ENCODE measurements around the gene WDR12. TPM values are rescaled to one million over a fixed set of nuclear protein-coding genes. Genes with fewer than 3 reads are reported as not detected.

Gene WDR12
- total and polyA plus RNA-seq, 2 of the 4 experiments (the other 2 are of a cell fraction) = 8.6 to 17.0 TPM

DNA sequence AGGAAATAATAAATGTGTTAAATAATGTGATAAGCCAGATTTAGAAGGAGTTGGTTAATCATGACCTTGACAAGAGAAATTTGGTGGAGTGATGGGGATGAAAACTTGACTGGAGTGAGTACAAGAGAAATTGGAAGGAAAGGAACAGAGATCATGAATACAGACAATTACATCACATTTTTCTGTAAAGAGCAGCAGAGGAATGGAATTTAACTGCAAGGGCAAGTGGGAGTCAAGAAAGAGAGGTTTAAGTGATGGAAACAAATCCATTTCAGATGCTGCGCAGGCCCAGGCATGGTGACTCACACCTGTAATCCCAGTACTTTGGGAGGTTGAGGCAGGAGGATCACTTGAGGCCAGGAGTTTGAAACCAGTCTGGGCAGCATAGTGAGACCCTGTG lies 86.6 kb downstream of the WDR12 start:
- Histone ChIP-seq H2AFZ (replicated peaks; ENCODE audit: low read length, poor library complexity) (no peak overlapping the region), H4K91ac (ENCODE audit: insufficient read depth, low read depth, low read length) (no peak overlapping the region), H3K27ac (ENCODE audit: insufficient read depth, low read length) (no peak overlapping the region), H3K18ac (ENCODE audit: low read depth, low read length) (no peak overlapping the region), H2BK5ac (ENCODE audit: low read depth, low read length, poor library complexity, severe bottlenecking) (no peak overlapping the region), H3K9me3 (ENCODE audit: control insufficient read depth, insufficient read depth, low read length) (no peaks in the 10 kb centered on the region), H2BK20ac (ENCODE audit: low read depth, low read length) (no peak overlapping the region), H3K56ac (ENCODE audit: extremely low read depth, insufficient read depth, low read length) (no peak overlapping the region), H3K14ac (replicated peaks; ENCODE audit: low read depth, low read length) (no peak overlapping the region), H4K8ac (ENCODE audit: low read depth in 2 of 2, low read length in 2 of 2) (no peak overlapping the region), H2AK5ac (ENCODE audit: low read depth, low read length) (no peak overlapping the region), H3K23ac (ENCODE audit: low read depth, low read length) (no peak overlapping the region), H4K20me1 (ENCODE audit: insufficient read depth, low read length) (no peaks in the 10 kb centered on the region), H3K9me1 (ENCODE audit: insufficient read depth, low read length) (peaks cover 2% of the 10 kb centered on the region; the same call in 1 of the 2 replicates), H2BK15ac (ENCODE audit: low read depth, low read length) (no peak overlapping the region), H3K4me3 (ENCODE audit: insufficient read depth, low read depth, low read length) (no peak overlapping the region), H2BK120ac (ENCODE audit: low read depth, low read length) (no peak overlapping the region), H3K27me3 (ENCODE audit: control insufficient read depth, insufficient read depth, low read length) (no peaks in the 10 kb centered on the region), H3K36me3 (ENCODE audit: control insufficient read depth, insufficient read depth, low read length) (no peaks in the 10 kb centered on the region), H3K9ac (ENCODE audit: low read depth, low read length) (no peak overlapping the region), H3K4me2 (ENCODE audit: low read depth, low read length) (no peak overlapping the region), H4K5ac (ENCODE audit: low read depth, low read length) (no peak overlapping the region), H2AK9ac (replicated peaks; ENCODE audit: low read depth, low read length, poor library complexity) (no peak overlapping the region), H3K4ac (ENCODE audit: low read depth, low read length) (no peak overlapping the region), H3K79me1 (ENCODE audit: low read depth in 1 of 2, low read length in 2 of 2) (no peaks in the 10 kb centered on the region), H3K4me1 (ENCODE audit: control insufficient read depth, insufficient read depth, low read length) (0 out of 2 replicates have a peak, but pooled peaks cover 2% of the 10 kb centered on the region)
- ATAC-seq (ENCODE audit: low read depth) (no peak; the same call in 1 of the 2 replicates), DNase-seq (peak; percentile 38)
- ChIA-PET POLR2A (ENCODE audit: unreplicated experiment) (interaction anchor here (0.7 kb wide), 1 partner anchor 249 kb away, joined by 3 read pairs; no protein-coding TSS in a partner anchor), CTCF (no interaction called here)
- 100% methylated on average over 1 of the region's 1 CpG; no CpG with 5 or more reads in 1 of the 2 experiments for WGBS, 2 experiments (ENCODE audit: extremely low coverage in 2 of 2, insufficient read length in 1 of 2)
- in situ Hi-C loops (cut with MboI; ENCODE audit: low sequenced_read_pairs) = no loop called here
- intact Hi-C loops (cut with micrococcal nuclease) = no loop called here
- BruUV-seq (replicated peaks) = no TSS peak
- dilution Hi-C loops (cut with HindIII; ENCODE audit: low sequenced_read_pairs, unreplicated experiment) = no loop called here
- TF ChIP-seq, protein P1, sequence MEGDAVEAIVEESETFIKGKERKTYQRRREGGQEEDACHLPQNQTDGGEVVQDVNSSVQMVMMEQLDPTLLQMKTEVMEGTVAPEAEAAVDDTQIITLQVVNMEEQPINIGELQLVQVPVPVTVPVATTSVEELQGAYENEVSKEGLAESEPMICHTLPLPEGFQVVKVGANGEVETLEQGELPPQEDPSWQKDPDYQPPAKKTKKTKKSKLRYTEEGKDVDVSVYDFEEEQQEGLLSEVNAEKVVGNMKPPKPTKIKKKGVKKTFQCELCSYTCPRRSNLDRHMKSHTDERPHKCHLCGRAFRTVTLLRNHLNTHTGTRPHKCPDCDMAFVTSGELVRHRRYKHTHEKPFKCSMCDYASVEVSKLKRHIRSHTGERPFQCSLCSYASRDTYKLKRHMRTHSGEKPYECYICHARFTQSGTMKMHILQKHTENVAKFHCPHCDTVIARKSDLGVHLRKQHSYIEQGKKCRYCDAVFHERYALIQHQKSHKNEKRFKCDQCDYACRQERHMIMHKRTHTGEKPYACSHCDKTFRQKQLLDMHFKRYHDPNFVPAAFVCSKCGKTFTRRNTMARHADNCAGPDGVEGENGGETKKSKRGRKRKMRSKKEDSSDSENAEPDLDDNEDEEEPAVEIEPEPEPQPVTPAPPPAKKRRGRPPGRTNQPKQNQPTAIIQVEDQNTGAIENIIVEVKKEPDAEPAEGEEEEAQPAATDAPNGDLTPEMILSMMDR (conservative IDR thresholded peaks at IDR 0.05; ENCODE audit: low read depth, low read length) = no peak
- TF ChIP-seq NFE2L2 (IDR thresholded peaks at IDR 0.05; ENCODE audit: low read depth, low read length) (no peak), RAD21 (IDR thresholded peaks at IDR 0.05; ENCODE audit: low read length) (no peak), RFX5 (IDR thresholded peaks at IDR 0.05; ENCODE audit: low read depth, low read length) (no peak), MAFK (IDR thresholded peaks at IDR 0.05; ENCODE audit: low read depth, low read length) (no peak), CEBPB (IDR thresholded peaks at IDR 0.05; ENCODE audit: low read depth, low read length) (no peak), FOS (IDR thresholded peaks at IDR 0.05; ENCODE audit: low read depth, low read length) (no peak), MAZ (IDR thresholded peaks at IDR 0.05; ENCODE audit: borderline replicate concordance, low read depth, low read length) (no peak), SMC3 (IDR thresholded peaks at IDR 0.05; ENCODE audit: low read depth, low read length) (no peak), MXI1 (IDR thresholded peaks at IDR 0.05; ENCODE audit: borderline replicate concordance, low read depth, low read length) (no peak), BHLHE40 (IDR thresholded peaks at IDR 0.05; ENCODE audit: low read depth, low read length) (no peak), POLR2A (IDR thresholded peaks at IDR 0.05; ENCODE audit: low read depth, low read length) (no peak), CHD1 (IDR thresholded peaks at IDR 0.05; ENCODE audit: low read depth, low read length) (no peak), RCOR1 (IDR thresholded peaks at IDR 0.05; ENCODE audit: insufficient replicate concordance, low read length) (no peak)
- TF ChIP-seq, protein P2, sequence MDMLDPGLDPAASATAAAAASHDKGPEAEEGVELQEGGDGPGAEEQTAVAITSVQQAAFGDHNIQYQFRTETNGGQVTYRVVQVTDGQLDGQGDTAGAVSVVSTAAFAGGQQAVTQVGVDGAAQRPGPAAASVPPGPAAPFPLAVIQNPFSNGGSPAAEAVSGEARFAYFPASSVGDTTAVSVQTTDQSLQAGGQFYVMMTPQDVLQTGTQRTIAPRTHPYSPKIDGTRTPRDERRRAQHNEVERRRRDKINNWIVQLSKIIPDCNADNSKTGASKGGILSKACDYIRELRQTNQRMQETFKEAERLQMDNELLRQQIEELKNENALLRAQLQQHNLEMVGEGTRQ (IDR thresholded peaks at IDR 0.05; ENCODE audit: low read depth, low read length) = no peak
- TF ChIP-seq, protein P3, sequence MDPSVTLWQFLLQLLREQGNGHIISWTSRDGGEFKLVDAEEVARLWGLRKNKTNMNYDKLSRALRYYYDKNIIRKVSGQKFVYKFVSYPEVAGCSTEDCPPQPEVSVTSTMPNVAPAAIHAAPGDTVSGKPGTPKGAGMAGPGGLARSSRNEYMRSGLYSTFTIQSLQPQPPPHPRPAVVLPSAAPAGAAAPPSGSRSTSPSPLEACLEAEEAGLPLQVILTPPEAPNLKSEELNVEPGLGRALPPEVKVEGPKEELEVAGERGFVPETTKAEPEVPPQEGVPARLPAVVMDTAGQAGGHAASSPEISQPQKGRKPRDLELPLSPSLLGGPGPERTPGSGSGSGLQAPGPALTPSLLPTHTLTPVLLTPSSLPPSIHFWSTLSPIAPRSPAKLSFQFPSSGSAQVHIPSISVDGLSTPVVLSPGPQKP (IDR thresholded peaks at IDR 0.05; ENCODE audit: borderline replicate concordance, low read depth, low read length) = no peak
